Muscle layer of duodenum (tissue), 2 donors: ENCODE data around the gene DMRT1.

Experiments used
- H3K27ac ChIP-seq: one replicate; pipeline ENCODE4 v1.7.0; 2013; ENCODE audit warnings: mild to moderate bottlenecking, low read length
- H3K27me3 ChIP-seq: one replicate; pipeline ENCODE4 v1.7.0; 2013; ENCODE audit warnings: low read depth, mild to moderate bottlenecking, control low read depth, low read length
- H3K36me3 ChIP-seq, 2 donors: one replicate each; pipeline ENCODE4 v1.7.0; 2013; ENCODE audit warnings: low read length in 2 of 2, control low read depth in 1 of 2, mild to moderate bottlenecking in 1 of 2; ENCODE audit not compliant: insufficient read depth in 2 of 2, control insufficient read depth in 1 of 2
- H3K4me1 ChIP-seq, 2 donors: one replicate each; pipeline ENCODE4 v1.7.0; 2013; ENCODE audit warnings: low read length in 2 of 2, mild to moderate bottlenecking in 2 of 2, control low read depth in 1 of 2, moderate library complexity in 1 of 2; ENCODE audit not compliant: insufficient read depth in 2 of 2, control insufficient read depth in 1 of 2
- H3K4me3 ChIP-seq, 2 donors: one replicate each; pipeline ENCODE4 v1.7.0; 2013; ENCODE audit warnings: low read length in 2 of 2, low read depth in 1 of 2, mild to moderate bottlenecking in 1 of 2
- H3K9me3 ChIP-seq, 2 donors: one replicate each; pipeline ENCODE4 v1.7.0; 2013; ENCODE audit warnings: low read length in 2 of 2, control low read depth in 1 of 2, mild to moderate bottlenecking in 1 of 2; ENCODE audit not compliant: control insufficient read depth in 1 of 2
- donor health status: healthy.

DMRT1 gene

DNA sequence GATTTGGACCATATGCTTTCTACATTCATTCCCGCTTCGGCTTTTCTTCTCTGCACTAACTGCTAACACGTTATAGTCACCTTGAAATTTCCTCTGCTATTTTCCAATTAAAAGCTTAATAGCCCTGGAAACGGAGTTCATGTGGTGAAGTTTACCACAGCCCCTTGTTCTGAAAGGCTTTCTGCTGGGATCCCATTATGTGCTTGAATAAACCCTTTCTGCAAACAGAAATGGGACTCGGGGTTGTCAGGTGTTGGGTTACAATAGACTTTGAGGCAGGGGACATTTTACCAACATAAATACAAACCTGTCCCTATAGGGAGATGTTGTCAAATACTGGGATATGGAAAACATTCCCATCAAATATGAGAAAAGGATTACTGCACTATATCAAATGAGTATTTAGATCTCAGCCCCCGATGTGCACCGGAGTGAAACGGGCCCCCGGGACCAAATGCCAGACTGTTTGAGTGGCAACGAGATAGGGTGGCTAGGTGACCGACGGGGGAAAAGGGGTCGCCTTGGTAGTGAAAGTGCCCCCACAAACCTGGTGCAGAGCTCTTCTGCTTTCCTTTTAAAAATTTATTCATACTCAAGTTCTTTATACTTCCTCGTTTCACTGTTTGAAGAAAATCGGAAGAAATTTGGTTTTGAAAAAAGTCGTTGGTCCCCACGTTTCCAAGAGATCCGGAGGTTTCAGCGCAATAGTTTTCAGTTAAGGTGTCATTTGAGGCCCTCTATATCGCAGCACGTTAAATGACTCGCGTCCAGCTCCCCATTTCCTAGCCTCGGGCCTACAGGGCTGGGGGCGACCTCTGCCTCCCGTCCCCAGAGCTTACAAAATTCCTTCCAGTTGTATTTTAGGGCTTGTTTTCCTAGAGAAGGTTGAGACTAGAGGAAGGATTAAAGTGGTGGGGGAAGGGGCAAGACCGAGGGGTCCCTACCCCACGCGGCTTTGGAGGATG lies 132.8 kb downstream of the DMRT1 start:
- Histone ChIP-seq H3K4me1 (peaks cover 0 to 53% of the 10 kb centered on the region in 2 donors), H3K27me3 (peaks cover 88% of the 10 kb centered on the region), H3K27ac (no peak overlapping the region)

DNA sequence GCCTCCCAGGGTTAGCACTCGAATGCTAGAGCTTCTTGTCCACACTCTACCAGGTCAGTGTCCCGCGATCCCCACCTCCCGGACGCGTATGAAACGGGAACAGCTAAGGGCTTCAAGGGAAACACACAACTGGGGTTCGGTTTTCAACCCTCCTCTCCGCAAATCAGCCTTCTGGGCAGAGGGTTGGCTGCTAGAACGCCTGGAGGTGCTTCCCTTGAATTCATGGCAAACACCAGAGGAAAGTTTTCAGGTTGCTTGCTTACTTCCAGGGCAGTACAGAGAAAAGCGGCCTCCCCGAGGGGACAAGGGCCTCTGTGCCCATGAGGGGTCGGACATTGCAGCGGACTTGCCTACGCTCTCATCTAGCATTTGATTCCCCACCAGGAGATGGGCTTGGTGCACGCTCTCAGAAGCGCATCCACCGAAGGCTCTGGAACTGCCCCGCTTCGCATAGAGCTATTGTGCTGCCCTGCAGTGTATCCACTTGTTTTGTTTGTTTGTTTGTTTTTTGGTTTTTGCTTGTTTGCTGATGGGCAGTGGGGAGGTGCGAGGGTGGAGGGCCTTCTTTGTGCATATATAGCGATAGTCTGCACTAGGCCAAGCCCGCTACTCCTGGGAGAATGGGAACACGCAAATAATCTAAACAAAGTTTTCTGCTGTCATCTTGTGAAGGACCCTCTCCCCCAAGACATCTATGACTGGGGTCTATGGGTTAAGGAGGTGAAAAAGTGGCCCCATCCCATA lies 133.7 kb downstream of the DMRT1 start:
- no peak overlapping the region for H3K4me3 ChIP-seq
- H3K9me3 ChIP-seq = no peaks in the 10 kb centered on the region
- H3K36me3 ChIP-seq = no peaks in the 10 kb centered on the region
- no peak overlapping the region for H3K27ac ChIP-seq
- peaks cover 0 to 45% of the 10 kb centered on the region in 2 donors for H3K4me1 ChIP-seq
- H3K27me3 ChIP-seq = peaks cover 88% of the 10 kb centered on the region

More for the DNA sequence above, 132.8 kb downstream of the DMRT1 start:
- Histone ChIP-seq H3K36me3 (no peaks in the 10 kb centered on the region), H3K4me3 (no peak overlapping the region), H3K9me3 (no peaks in the 10 kb centered on the region)

DNA sequence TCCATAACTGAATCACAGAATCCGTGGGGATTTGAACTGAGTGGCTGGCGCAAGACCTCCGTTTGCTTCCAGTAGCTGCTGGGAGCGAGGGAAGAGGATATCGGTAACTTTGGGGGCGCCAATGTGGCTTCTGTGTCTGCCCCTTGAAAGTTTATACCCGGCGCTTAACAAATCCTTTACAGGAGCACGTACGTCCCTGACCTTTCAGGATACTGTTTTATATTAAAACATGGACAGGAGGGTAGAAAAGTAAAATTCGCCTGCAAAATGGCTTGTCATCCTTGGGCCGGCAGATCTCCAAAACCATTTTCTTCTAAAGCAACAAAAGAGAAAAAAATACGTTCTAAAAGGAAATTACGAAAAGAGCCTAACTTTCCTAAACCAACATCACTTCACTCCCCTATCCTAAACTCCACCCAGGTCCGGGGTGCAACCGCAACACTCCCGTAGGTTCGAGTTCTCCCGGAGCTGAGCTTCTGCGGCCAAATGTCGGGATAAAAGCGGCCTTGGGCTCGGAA lies 134.3 kb downstream of the DMRT1 start:
- H3K9me3 ChIP-seq = peaks cover 0 to 3% of the 10 kb centered on the region in 2 donors
- H3K27ac ChIP-seq = no peak overlapping the region
- H3K27me3 ChIP-seq = peaks cover 85% of the 10 kb centered on the region
- no peak overlapping the region for H3K4me3 ChIP-seq
- H3K4me1 ChIP-seq = peaks cover 0 to 38% of the 10 kb centered on the region in 2 donors
- no peaks in the 10 kb centered on the region for H3K36me3 ChIP-seq

DNA sequence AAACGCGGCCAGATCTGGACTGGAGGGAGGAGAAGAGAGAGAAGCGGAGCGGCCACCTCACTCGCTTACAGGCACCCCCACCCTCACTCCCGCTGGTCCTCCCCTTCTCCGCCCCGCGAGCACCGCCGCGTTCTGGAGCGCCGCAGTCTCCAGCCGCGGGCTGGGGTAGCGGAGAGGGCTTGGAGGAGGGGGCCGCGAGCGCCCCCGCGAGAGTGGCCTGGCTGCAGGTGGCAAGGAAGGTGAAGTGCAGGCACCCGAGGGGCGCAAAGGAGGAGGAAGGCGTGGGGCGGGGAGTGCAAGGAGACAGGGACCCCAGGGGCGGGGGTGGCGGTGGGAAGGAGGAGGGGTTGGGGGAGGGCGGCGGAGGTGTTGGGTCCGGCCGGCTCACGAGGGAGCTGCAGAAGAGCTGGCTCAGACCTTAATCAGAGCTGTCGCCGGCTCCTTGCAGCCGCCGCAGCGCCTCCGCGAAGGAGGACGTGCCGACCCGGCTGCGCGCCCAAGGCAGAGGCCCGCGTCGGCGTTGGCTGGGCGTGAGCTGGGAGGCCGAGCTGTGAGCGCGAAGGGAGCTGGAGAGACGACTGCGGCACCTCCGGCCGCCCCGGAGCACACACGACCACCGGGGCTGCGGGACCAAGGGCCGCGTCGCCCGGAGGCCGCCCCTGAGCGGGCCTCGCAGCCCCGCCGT lies 134.9 kb downstream of the DMRT1 start, which contains the start of gene DMRT3:
Gene DMRT3, plus strand, starts transcription at position 398 of the 685 bp plus-strand sequence. CDS start 347 bp downstream, outside the sequence.
- no peaks in the 10 kb centered on the region for H3K36me3 ChIP-seq
- H3K27me3 ChIP-seq = peaks cover 85% of the 10 kb centered on the region
- H3K27ac ChIP-seq = no peak within 1 kb of the TSS
- peaks cover 0 to 34% of the 10 kb centered on the region in 2 donors for H3K4me1 ChIP-seq
- peak within 1 kb of the TSS in 1 of 2 donors; percentile 49 for H3K4me3 ChIP-seq
- peaks cover 0 to 3% of the 10 kb centered on the region in 2 donors for H3K9me3 ChIP-seq

DNA sequence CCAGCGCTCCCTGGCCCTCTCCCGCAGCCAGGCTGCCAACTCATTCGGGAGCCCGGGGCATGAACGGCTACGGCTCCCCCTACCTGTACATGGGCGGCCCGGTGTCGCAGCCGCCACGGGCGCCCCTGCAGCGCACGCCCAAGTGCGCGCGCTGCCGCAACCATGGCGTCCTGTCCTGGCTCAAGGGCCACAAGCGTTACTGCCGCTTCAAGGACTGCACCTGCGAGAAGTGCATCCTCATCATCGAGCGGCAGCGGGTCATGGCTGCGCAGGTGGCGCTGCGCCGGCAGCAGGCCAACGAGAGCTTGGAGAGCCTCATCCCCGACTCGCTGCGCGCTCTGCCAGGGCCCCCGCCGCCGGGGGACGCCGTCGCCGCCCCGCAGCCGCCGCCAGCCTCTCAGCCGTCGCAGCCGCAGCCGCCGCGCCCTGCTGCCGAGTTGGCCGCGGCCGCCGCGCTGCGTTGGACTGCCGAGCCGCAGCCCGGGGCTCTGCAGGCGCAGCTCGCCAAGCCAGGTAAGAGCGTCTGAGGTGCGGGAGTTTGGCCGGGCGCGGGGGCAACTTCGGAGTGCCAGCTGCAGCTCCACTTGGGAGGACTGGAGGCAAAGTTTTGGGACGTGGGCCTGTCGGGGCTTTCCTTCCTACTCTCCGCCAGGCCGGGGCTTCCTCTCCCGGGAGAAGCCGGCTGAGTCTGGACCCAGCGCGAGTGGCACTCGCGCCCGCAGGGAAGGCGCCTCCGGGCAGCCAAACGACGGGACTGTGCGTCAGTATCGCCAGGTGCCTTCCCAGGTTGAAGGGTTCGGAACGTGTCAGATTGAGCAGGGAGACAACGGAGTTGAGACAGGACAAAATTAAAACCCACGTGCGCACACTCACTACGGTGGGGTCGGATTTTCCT lies 135.7 kb downstream of the DMRT1 start:
- Histone ChIP-seq H3K27me3 (peaks cover 85% of the 10 kb centered on the region), H3K4me3 (peak overlapping the region in 1 of 2 donors; percentile 49), H3K9me3 (peaks cover 0 to 3% of the 10 kb centered on the region in 2 donors), H3K4me1 (peaks cover 0 to 26% of the 10 kb centered on the region in 2 donors), H3K27ac (no peak overlapping the region), H3K36me3 (no peaks in the 10 kb centered on the region)

DNA sequence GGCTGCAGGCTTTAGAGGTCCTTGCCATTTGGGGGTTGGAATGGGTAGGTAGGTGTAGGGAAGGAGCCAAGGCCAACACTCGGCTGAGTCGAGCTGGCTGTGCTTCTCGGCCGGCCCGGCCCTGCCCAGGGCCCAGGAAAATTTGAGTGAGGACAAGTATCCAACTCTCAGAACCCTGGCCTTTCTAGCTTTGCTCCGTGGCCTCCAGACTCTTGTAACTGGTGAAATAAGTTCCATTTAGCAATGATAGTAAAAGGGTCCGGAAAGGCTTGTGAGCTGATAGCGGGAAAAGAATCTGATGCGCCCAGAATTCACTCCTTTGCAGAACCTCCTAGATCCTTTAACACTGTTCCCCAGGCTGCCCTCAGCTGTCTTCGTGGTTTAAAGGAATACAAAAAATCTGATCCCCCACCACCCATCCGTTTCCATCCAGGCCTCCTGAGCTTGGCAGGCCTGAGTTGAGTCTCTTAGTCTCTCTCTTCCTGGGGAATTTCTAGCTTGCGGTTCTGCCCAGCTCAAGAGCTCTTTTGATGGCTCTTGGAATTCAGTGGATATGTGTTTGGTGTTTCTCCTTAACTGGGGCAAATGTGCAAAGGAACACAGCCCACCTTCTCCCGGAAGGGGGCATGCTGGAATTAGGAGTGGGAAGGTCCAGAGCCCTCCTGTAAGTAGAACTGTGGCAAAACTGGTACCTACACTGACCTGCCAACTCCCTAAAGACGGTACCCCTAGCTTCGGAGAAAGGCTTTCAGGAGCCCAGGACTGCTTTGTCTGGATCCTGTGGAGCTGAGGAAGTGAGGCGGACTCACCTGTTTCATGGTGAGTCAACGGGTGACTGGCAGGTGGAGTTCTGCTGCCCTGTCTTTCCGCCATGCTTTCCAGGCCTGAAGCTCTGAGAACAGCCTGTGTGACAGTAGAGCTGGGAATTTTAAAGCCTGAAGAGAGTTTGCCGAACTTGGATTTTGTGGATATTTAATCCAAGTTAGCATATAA lies 136.6 kb downstream of the DMRT1 start:
- H3K4me3 ChIP-seq = no peak overlapping the region
- no peak overlapping the region for H3K27ac ChIP-seq
- peaks cover 0 to 17% of the 10 kb centered on the region in 2 donors for H3K4me1 ChIP-seq
- H3K27me3 ChIP-seq = peaks cover 77% of the 10 kb centered on the region
- no peaks in the 10 kb centered on the region for H3K36me3 ChIP-seq
- H3K9me3 ChIP-seq = peaks cover 0 to 3% of the 10 kb centered on the region in 2 donors

DNA sequence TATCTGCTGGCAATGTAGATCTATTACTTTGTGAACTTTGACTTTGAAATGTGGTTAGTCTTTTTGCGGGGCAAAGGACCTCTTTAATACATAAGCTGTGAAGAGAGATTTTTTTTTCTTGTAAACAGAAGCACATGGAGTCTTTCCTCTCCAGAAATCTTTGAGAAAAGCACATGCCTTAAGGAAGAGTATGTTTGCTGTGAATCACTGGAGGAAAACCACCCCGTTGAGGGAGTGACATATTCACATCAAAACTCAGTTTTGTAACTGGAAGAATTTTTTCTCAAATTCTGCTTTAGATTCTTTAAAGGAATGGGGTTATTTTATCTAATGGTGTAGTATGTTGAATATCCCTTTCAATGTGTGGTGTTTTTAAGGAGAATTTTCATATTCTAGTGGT lies 138.5 kb downstream of the DMRT1 start:
- H3K4me1 ChIP-seq = peaks cover 0 to 14% of the 10 kb centered on the region in 2 donors
- H3K27ac ChIP-seq = no peak overlapping the region
- no peaks in the 10 kb centered on the region for H3K36me3 ChIP-seq
- no peak overlapping the region for H3K4me3 ChIP-seq
- H3K27me3 ChIP-seq = peaks cover 66% of the 10 kb centered on the region
- H3K9me3 ChIP-seq = peaks cover 0 to 3% of the 10 kb centered on the region in 2 donors

DNA sequence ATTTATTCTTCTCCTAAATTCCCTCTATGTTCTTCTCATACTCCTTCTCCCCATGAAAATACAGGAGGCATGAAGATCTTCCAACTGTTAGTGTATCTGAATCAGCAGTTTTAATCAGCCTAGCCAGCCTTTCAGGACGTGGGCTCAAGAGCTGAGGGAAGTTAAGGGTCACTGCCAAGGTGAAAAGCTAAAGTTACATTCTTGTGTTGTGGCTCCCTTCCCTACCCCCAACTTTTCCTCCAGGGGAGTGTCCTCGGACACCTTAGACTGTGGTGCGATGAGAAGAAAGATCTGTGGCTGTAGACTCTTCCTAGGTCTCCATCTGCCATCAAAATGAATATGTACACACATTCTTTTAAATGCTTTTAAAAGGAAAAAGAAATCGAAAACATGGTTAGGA lies 139.1 kb downstream of the DMRT1 start:
- Histone ChIP-seq H3K36me3 (no peaks in the 10 kb centered on the region), H3K9me3 (peaks cover 0 to 3% of the 10 kb centered on the region in 2 donors), H3K4me3 (no peak overlapping the region), H3K27me3 (peaks cover 61% of the 10 kb centered on the region), H3K4me1 (peaks cover 0 to 14% of the 10 kb centered on the region in 2 donors), H3K27ac (no peak overlapping the region)

DNA sequence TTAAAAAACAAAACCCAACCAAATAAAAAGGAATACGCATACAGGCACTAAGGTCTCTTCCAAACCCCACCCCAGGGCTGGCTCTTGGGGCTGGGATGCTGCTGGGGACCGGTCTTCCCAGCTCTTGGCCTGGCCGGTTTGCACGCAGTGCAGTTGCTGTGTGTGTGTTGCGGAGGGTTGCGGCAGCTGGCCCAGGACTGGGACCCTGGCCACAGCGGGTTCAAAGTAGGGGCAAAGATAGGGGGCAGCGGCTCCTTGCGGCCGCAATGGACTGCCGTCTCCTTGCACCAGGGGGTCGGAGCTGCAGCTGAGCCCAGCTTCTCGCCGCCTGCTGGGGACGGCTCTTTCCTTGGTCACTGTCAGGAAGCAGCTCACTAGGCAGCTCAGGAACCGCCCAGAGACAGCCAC lies 140.0 kb downstream of the DMRT1 start:
- peaks cover 60% of the 10 kb centered on the region for H3K27me3 ChIP-seq
- H3K4me1 ChIP-seq = peaks cover 0 to 9% of the 10 kb centered on the region in 2 donors
- H3K36me3 ChIP-seq = no peaks in the 10 kb centered on the region
- peaks cover 0 to 3% of the 10 kb centered on the region in 2 donors for H3K9me3 ChIP-seq
- no peak overlapping the region for H3K4me3 ChIP-seq
- H3K27ac ChIP-seq = no peak overlapping the region
